ENCODE data around the gene GSX2.
A peak's percentile ranks its signal among the peaks of the same experiment; 100 is the strongest.
"Not testable (repeated sequence)": the region's sequence is repeated elsewhere in the genome, so short reads cannot be mapped to it uniquely, and the experiment has no call there.

Gene GSX2

GRCh38 chr4:54099748-54100574, at the start of gene GSX2:
TSS of gene GSX2 (plus strand) at chr4:54100163. CDS start at chr4:54100345, 182 bp downstream.
- DNase-seq, result no peak

GRCh38 chr4:54050214-54050904, 49.6 kb upstream of the GSX2 start:
- DNase-seq, result no peak

GRCh38 chr4:54053322-54053721, 46.6 kb upstream of the GSX2 start:
- not testable (repeated sequence) for DNase-seq

GRCh38 chr4:54054501-54054900, 45.5 kb upstream of the GSX2 start:
- no peak for DNase-seq

- no peak for DNase-seq
Measured at GRCh38 chr4:54055494-54055893, 44.5 kb upstream of the GSX2 start.

- DNase-seq, result no peak
Measured at GRCh38 chr4:54056360-54056759, 43.6 kb upstream of the GSX2 start.

GRCh38 chr4:54058171-54058570, 41.8 kb upstream of the GSX2 start:
- no peak for DNase-seq

- no peak for DNase-seq
Measured at GRCh38 chr4:54060116-54060515, 39.8 kb upstream of the GSX2 start.

GRCh38 chr4:54061067-54061466, 38.9 kb upstream of the GSX2 start:
- DNase-seq, result no peak

- no peak for DNase-seq
Measured at GRCh38 chr4:54061873-54062272, 38.1 kb upstream of the GSX2 start.

GRCh38 chr4:54062392-54062791, 37.6 kb upstream of the GSX2 start:
- DNase-seq, result no peak

- peak; percentile 28 for DNase-seq
Measured at GRCh38 chr4:54063229-54063628, 36.7 kb upstream of the GSX2 start.

- peak; percentile 7 for DNase-seq
Measured at GRCh38 chr4:54063737-54064316, 36.1 kb upstream of the GSX2 start.

- DNase-seq, result peak; percentile 82
Measured at GRCh38 chr4:54064317-54065111, 35.4 kb upstream of the GSX2 start, which contains the start of gene CHIC2. TSS of gene CHIC2 (minus strand) at chr4:54064605. CDS start at chr4:54064300, 305 bp downstream.

GRCh38 chr4:54065282-54066087, 34.5 kb upstream of the GSX2 start:
- peak; percentile 29 for DNase-seq

- no peak for DNase-seq
Measured at GRCh38 chr4:54066088-54066415, 33.9 kb upstream of the GSX2 start.

GRCh38 chr4:54066718-54067129, 33.2 kb upstream of the GSX2 start:
- DNase-seq, result peak; percentile 70

- DNase-seq, result no peak
Measured at GRCh38 chr4:54067166-54067565, 32.8 kb upstream of the GSX2 start.

- no peak for DNase-seq
Measured at GRCh38 chr4:54073271-54073880, 26.6 kb upstream of the GSX2 start.

- no peak for DNase-seq
Measured at GRCh38 chr4:54074381-54074780, 25.6 kb upstream of the GSX2 start.

- DNase-seq, result no peak
Measured at GRCh38 chr4:54076673-54077072, 23.3 kb upstream of the GSX2 start.

GRCh38 chr4:54077812-54078211, 22.2 kb upstream of the GSX2 start:
- no peak for DNase-seq

Data from GF-D8 (cell line).